Fibroblast of skin of right quadriceps (primary cell): ENCODE data around the gene AVEN.

Source experiments
- DNase-seq: peaks from one replicate; pipeline ENCODE4 v3.0.0-alpha.2; 2013

Gene AVEN

DNA sequence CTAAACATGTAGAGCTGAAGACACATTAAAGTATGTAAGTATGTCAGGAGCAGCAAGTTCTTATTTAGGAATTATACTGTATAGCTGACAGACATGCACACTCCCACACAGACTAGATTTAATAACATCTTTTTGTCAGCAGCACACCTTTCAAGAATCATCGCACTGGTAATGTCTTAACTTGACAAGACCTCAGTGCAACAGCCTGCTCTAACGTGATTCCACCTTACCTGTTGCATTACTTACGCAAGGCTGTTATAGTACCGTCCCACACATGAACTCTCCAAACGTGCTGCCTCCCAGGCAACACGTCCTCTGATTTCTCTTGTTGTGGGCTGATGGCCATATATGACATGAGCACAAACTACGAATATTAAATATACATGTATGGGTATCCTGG is 58.8 kb downstream of the AVEN start:
- DNase-seq: no peak

- DNase-seq: no peak
These were observed 63.9 kb downstream of the AVEN start for GRCh38 chr15:33975022-33975565.

GRCh38 chr15:33971811-33972210 is 67.2 kb downstream of the AVEN start:
- no peak for DNase-seq

GRCh38 chr15:33968821-33969220 is 70.2 kb downstream of the AVEN start:
- no peak for DNase-seq

- no peak for DNase-seq
These were observed 70.8 kb downstream of the AVEN start, which contains the start of gene CHRM5 for GRCh38 chr15:33968224-33968623. TSS of gene CHRM5 (plus strand) at chr15:33968497. CDS start at chr15:34062718, 94,221 bp downstream.

DNA sequence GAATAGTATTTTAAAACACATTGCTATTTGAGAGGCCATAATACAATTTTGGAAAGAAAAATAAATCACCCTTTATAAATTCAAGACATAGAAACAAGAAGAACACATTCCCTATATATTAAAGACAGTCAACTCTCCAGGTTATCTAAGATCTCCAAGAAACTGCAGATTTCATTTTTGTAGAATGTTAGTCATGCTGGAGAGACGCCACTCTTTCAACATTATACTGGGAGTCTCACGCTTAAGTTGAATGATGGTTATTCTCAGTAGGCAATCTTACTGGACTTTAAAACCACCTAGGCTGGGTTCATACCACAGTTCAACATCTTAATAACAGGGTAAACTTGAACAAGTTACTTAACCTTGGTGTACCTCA is 74.4 kb downstream of the AVEN start:
- DNase-seq: no peak

- peak; percentile 36 for DNase-seq
These were observed 75.0 kb downstream of the AVEN start for GRCh38 chr15:33963831-33964664.

DNA sequence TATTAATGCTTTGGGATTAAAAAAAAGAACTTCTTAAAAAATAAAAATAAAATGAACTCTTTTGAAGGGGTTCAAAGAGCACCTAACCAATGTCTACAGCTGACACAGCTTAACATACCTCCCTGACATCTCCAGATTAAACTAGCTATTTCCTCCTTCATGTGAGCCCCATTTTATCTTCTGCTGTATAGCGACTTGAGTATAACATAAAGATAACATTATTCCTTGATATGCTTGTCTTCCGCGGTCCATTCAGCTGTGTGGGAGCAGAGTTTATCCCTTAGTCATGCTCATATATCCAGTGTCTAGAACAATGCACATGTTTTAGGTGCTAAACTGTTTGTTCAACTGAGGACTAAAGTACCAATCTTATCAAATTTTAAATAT is 78.5 kb downstream of the AVEN start:
- no peak for DNase-seq

DNA sequence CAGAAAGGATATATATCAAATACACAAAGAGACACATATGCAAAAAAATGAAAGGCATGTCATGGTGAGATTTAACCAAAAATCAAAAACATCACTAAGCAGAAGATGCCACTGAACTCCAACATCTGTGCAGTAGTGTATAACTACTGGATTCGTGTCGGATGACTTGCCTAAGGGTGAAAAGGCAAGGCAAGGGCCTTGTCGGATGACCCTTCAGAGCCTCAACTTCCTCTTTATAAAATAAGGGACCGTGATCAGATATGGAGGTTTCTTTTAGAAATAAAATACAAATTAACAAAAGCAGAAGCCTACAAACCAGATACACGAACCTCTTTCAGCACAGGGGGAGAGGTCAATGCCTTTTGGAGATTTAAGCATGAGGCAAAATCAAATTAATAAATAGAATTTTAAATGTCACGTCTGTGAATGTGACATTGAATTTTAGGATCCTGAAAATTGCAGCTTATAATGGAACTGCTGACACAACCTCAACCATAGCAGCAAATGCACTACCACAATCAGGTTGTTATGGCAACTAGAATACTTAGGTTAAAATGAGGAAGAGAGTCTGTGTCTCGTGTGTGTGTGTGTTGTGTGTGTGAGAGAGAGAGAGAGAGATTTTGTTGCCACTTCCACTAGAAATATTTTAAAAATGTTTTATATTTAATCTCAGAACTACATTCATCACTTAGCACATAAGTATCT is 79.0 kb downstream of the AVEN start:
- no peak for DNase-seq

GRCh38 chr15:33956397-33956796 is 82.6 kb downstream of the AVEN start:
- DNase-seq: no peak

DNA sequence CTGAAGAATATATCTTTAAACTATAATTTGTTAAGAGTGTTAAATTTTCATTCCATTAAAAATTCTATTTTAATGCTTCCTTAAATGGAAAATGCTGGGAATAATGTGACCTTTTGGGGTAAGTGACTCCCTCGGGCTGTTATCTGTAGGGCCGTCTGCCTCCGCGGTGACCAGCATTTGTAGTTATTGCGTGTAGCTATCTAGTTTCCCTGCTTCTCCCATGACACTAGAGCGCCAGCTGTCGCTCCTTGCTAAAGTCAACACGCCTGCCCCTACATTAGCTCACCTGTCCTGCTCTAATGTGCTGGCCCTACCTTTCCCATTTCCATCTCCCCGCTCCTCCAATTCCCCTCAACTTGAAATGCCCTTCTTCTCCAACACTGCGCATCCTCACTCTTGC is 83.1 kb downstream of the AVEN start:
- DNase-seq: no peak

DNA sequence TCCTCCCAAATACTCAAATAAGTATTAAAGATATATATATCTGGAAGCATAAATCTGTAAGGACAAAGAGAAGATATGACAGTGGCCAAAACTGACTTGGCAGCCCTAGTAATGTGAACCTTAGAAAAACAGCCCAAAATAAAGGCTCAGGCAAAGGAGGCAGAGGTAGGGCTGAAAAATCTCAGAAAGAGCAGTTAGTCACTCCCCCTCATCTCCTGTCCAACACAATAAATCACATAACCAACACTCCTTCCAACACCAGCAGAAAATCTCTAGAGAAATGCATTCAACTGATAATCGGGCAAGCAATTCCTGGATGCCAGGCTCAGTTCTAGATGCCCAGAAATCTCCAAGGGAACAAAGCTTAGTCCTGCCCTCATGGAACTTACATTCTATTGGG is 92.9 kb downstream of the AVEN start:
- DNase-seq: no peak

DNA sequence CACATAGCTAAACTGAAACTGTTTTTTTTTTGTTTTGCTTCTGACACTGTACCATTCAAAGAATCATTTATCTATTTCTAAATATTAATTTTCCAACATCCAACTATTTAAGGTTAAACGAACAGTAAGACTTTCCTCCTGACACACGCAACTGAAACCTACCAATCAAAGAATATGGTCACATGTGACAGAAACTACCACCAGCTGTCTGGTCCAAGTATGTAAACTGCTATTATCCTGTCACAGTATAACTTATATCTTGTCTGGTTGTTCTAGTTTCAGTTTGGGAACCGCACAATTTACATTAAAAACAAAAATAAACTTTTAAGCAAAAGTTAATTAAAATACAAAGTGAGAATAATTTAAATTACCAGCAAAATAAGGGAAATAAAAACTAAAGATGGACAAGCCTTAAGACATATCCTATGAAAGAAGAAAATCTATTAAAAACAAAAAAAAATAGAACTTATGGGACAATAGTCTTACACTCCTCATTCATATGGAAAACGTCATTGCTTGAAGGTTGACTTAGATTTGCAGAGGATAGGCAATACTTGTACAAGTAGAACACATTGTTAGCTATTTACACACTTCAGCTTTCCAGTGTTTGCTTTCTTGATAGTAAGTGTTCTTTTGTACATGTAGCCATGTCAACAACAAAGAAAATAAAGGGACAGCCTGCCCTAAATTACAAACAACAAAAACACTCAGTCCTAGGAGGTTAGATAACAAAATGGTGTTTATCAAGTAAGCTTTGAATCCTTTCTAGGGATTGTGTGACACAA is 97.5 kb downstream of the AVEN start:
- no peak for DNase-seq

GRCh38 chr15:33934921-33935320 is 104.1 kb downstream of the AVEN start:
- DNase-seq: peak; percentile 74

DNA sequence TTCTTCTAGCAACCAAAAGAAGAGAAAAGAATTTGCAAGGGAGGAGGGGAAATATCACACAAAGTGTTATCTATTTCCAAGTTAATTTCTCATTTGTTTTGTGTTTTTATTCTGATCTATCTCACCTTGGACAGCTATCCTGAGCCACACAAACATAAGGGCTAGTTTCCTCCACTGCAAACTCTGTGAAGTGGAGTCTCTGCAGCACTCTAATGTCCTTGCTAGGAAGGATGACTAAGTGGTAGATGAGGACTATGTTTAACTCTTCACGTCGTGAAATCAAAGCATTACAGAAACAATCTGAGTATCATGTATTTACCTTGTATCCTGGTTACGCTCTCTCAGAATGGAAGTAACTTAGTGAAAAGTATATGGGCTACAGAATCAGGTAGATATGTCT is 104.6 kb downstream of the AVEN start:
- no peak for DNase-seq

DNA sequence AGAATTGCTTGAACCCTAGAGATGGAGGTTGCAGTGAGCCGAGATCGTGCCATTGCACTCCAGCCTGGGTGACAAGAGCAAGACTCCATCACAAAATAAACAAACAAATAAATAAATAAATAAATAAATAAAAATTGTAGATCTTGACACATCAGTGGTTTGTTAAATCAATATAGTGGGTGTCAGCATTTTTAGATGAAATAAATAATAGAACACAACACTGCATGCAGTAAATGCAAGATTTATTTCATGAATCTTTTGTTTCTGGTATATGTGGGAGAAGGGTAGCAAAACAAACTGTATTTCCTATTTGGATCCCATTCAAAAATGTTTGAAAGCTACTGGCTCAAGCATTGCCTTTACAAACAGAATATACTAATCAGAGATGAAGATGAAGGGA is 106.3 kb downstream of the AVEN start:
- DNase-seq: no peak

DNA sequence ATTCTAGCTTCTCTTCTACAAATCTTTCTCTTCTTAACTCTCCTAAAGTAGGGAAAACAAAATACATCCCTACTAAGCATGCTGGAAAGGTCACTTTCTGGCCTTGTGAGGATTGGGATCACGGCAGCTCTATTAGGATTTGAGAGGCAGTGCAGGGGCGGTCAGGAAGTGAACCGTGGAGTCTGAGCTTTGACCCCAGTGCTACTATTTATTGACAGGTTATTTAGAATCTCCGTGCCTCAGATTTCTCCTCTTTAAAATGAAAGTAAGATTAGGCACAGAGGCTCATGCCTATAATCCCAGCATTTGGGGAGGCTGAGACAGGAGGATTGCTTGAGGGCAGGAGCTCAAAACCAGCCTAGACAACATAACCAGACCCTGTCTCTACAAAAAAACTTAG is 112.7 kb downstream of the AVEN start:
- no peak for DNase-seq

DNA sequence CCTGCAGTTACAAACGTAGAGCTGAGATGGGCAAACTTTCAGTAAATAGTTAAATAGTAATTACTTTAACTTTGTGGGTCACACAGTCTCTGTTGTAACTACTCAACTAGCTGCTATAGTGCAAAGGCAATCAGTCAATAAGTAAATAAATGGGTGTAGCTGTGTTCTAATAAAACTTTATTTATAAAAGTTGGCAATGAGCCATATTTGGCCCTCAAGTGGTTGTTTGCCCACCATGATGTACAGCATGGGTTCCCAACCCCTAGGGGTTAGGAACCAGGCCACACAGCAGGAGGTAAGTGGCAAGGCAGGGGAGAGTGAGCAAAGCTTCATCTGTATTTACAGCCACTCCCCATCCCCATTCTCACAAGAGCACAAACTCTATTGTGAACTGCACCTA is 115.6 kb downstream of the AVEN start:
- no peak for DNase-seq

DNA sequence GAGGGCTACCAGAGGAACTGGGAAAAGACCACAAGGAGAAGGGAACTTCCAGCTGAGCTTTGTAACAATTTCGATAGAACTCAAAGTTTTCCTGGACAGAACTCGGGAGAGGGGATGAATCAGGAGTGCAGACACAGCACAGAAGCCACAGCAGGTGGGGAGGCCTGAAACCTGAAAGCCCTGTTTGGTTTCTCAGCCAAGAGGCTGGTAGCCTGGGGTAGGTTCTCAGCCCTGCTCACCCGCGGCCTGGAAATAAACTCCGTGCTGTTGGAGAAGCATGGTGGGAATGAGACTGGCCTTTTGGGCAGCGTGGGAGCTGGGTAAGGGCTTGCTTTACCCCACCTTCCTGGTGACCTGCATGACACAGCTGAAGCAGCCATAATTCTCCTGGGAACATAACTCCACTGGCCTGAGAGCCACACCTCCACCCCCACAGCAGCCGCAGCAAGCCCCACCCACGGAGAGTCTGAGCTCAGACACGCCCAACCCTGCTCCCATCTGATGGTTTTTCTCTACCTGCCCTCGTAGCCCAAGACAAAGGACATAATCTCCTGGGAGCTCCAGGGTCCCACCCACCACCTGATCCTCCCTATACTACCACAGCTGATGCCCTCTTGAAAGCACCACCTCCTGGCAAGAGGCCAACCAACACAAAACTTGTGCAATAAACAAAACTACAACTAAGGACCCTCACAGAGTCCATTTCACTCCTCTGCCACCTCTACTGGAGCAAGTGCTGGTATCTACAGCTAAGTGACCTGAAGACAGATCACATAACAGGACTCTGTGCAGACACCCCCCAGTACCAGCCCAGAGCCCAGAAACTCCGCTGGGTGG is 123.2 kb downstream of the AVEN start:
- no peak for DNase-seq

- DNase-seq: no peak
These were observed 125.5 kb downstream of the AVEN start for GRCh38 chr15:33913459-33913858.

DNA sequence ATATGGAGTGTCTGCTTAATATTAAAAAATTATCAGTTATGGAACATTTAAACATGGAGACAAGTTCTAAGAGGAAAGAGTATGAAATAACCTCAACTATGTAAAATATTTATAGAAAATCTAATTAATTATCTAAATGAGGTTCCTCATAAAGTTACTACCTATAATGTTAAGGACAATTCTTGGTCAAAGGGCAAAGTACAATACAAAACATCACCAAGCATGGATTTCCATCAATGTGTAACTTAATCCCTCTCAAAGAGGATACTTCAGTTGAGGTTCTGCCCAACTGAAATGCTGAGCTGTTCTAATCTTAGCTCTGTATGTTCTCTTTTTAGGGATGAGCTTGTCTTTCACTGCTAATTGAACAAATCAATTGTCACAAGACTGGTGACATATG is 126.7 kb downstream of the AVEN start:
- DNase-seq: no peak

DNA sequence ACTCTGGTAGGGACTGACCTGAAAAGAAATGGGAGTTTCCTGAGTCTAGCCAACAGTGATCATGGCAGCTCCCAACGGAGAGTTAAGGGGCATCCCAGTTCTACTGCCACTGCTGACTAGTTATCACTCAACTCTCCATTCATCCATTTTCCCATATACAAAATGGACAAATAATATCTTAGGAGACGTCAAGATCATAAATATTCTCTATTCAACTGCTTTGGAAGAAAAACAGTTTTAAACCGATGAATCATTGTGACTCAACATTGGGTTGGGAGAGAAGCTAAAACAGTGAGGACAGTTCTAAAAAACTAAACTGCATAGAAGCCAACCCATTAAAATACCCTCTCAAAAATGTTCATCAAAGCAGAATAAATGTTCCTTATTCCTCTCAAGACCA is 128.3 kb downstream of the AVEN start:
- peak; percentile 65 for DNase-seq
